SU-DHL-6 (cell line): ENCODE results near the gene ABHD8.

Experiments used
- EZH2phosphoT487 ChIP-seq: fragments of 200-600 bp; sonication (generic), shearing (Covaris generic); conservative IDR thresholded peaks from 2 replicates; pipeline ENCODE4 v1.6.1; 2018; ENCODE audit warnings: mild to moderate bottlenecking, antibody characterized with exemption, low read length, moderate library complexity, mixed read lengths
- TF ChIP-seq, protein P1 (sequence below): fragments of 200-600 bp; sonication (generic); IDR thresholded peaks from one replicate; pipeline ENCODE4 v1.5.1; 2017; ENCODE audit warnings: antibody characterized with exemption, mild to moderate bottlenecking, low read length, moderate library complexity; ENCODE audit not compliant: insufficient read depth, poor library complexity, severe bottlenecking

DNA sequence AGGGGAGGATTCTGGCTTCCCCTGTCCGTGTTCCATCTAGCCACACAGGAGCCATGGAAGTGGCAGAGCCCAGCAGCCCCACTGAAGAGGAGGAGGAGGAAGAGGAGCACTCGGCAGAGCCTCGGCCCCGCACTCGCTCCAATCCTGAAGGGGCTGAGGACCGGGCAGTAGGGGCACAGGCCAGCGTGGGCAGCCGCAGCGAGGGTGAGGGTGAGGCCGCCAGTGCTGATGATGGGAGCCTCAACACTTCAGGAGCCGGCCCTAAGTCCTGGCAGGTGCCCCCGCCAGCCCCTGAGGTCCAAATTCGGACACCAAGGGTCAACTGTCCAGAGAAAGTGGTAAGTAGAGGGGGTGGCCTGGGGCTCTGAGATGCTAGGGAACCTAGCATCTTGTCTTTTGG is 34.5 kb downstream of the ABHD8 start:
- no peak for TF ChIP-seq EZH2phosphoT487
- TF ChIP-seq, protein P1, sequence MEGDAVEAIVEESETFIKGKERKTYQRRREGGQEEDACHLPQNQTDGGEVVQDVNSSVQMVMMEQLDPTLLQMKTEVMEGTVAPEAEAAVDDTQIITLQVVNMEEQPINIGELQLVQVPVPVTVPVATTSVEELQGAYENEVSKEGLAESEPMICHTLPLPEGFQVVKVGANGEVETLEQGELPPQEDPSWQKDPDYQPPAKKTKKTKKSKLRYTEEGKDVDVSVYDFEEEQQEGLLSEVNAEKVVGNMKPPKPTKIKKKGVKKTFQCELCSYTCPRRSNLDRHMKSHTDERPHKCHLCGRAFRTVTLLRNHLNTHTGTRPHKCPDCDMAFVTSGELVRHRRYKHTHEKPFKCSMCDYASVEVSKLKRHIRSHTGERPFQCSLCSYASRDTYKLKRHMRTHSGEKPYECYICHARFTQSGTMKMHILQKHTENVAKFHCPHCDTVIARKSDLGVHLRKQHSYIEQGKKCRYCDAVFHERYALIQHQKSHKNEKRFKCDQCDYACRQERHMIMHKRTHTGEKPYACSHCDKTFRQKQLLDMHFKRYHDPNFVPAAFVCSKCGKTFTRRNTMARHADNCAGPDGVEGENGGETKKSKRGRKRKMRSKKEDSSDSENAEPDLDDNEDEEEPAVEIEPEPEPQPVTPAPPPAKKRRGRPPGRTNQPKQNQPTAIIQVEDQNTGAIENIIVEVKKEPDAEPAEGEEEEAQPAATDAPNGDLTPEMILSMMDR: no peak
